ENCODE measurements around the gene GIGYF2.
"Not testable (repeated sequence)": the region's sequence is repeated elsewhere in the genome, so short reads cannot be mapped to it uniquely, and the experiment has no call there.

Gene GIGYF2

DNA sequence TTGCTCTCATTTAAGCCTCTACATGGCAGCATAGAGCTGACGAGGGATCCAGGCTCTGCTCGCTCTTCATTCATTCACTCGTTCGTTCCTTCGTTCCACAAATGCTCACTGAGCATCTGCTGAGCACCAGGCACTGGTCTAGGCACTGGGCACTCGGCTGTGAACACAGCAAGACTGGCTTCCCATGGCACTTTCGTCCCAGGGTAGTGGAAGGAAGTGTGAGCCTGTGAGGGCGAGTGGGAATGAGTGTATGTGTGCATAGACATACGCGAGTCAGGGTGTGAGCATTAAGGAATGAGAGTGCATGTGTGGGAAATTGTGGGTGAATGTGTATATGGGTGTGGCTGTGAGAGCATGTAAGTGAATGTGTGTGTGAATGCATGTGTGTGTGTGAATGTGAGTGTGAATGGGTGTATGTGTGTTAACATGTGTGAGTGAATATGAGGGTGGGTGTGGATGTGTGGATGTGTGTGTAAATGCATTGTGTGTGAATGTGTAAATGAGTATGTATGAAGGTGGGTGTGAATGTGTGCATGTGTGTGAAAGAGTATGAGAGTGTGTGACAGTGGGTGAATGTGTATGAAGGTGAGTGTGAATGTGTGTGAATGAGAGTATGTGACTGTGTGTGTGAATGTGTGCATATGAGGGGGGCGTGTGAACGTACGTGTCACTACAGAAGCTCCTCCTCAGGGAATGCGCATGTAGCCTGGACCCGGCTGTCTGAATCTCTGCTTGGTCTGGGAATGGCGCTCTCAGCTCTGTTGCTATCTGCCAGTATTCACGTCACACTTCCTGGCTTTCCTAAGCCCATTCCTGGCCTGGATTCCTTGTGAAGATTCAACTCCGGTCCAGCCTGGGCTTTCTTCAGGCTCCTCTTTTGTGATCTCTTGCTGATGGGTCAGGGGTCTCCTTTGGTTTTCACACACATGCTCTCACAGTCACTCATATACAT, 201.7 kb downstream of the GIGYF2 start:
- no peak for DNase-seq

GRCh38 chr2:232900811-232901735, 203.9 kb downstream of the GIGYF2 start:
- DNase-seq, result no peak

GRCh38 chr2:232901736-232902578, 204.8 kb downstream of the GIGYF2 start:
- peak; percentile 74 for DNase-seq

DNA sequence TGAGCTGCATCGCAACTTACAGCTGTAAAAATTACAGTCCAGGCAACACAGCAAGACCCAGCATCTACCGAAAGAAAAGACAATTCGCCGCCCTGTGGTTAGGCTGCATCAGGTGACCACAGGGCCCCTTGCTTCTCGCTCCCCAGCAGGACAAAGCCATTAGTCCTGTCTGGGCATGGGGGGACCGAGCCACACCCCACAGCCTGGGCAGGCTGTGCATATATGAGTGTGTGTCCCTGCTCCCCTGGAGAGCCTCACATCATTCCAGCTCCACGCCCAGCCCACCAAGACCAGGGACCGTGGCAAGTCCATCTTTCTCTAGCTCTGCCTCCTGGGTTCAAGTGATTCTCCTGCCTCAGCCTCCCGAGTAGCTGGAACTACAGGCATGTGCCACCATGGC, 206.9 kb downstream of the GIGYF2 start:
- no peak for DNase-seq

DNA sequence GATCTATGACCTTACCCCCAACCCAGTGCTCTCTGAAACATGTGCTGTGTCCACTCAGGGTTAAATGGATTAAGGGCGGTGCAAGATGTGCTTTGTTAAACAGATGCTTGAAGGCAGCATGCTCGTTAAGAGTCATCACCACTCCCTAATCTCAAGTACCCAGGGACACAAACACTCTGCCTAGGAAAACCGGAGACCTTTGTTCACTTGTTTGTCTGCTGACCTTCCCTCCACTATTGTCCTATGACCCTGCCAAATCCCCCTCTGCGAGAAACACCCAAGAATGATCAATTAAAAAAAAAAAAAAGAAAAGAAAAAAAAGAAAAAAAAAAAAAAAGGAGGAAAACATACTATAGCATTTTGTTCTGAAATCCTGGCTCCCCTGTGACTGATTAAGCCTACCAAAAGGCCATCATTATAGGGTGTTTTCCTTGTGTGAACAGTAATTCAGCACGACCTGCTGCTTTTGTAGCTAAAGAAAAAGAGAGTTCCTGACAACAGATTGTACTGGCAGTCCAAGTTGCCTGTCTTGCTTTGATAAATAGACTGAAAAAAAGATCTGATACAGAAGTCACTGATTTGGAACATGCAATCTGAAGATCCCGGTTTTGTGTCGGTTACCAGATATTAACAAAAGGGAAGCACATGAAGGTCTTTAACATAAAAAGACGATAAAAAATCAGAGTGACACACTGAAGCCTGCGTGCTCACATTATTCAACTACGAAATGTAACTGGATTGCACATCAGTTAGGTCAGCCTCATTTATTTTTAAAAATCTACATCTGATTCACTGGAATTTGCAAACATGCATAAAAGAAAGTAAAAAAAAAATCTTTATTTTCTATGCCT, 210.0 kb downstream of the GIGYF2 start:
- not testable (repeated sequence) for DNase-seq

- not testable (repeated sequence) for DNase-seq
Observed at GRCh38 chr2:232907718-232908085, 210.6 kb downstream of the GIGYF2 start.

DNA sequence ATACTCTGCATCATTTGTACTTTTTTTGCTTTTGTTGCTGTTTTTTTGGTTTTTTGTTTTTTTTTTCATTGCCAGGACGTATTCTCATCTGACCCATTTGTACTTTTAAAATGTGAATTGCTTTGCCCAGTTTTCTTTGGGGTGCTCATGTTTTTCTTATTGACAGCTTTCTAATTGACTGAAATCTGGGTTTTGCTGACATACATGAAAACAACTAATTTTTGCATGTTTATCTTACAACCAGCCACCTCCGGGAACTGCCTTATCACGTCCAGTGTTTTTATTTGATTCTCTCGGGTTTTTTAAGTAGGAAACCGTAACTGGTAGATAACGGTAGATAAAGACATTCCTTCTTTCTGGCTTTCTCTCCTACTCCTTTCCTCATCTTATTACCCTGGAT, 211.6 kb downstream of the GIGYF2 start:
- no peak for DNase-seq

Data from stimulated activated CD4-positive, alpha-beta T cell treated with anti-CD3 and anti-CD28 coated beads, Interleukin-1b, Interleukin-23, amount 100 ng/mL, for 48 hours (primary cell).